ENCODE results near the gene CRABP2.

CRABP2 gene

DNA sequence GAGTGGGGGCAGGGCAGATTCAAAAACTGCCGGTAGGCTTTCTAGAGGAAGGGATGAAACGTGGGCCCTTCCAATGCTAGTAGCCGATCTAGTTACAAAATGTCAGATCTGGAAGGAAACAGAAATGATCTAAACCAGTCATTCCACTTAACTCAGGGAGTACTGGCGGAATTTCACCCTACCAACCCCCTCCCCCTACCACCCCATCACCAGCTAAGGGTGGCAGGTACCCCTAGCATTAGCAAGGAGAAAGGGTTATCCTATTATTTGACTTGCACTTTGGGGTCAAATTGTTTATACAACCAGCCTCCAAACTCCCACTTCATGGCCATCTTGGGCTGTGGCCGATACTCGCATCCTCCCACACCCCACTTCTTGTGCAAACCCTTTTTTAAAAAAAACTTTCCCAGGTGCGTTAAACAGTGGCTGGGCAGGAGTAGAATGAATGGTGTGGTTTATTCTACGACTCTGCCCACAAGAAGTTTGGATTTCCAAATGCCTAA, 36.1 kb upstream of the CRABP2 start:
- DNase-seq, result no peak

DNA sequence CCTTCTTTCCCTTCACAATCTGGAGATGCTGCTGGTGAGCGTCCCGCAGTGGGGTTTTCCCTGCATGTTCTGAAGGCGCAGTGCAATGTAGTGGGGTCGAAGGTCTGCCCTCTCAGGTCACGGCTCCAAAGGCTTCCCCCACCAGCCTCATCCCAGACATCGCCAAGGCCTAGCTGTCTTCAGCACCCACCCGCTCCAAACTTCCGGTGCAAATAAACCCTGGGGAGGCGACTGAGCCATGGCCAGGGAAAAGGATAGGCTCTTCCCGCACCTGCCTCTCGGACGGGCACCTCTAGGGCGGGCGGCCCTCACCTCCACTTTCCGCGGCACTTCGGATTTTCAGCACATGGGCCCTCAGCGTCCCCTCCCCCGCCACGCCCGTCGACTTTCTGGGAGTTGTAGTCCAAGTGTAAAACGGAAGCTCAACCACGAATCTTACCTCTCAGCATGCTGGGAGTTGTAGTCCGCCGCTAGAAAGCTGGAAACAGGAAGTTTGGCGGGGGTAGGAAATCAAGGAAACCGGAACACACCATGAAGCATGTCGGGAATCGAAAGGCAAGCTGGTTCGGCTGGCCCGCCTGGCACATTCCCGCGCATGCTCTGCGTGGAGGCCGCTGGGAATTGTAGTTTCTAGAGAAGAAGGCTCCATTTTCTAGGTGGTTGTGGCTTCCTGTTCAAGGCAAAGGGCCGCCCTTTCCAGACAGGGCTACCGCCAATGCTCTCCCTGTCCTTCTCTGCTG, 35.5 kb upstream of the CRABP2 start, which contains the start of gene MRPL24:
TSS of gene MRPL24 (minus strand) at position 348 of the 740 bp plus-strand sequence. CDS start 2,384 bp downstream, outside the sequence.
- peak; percentile 100 for DNase-seq

DNA sequence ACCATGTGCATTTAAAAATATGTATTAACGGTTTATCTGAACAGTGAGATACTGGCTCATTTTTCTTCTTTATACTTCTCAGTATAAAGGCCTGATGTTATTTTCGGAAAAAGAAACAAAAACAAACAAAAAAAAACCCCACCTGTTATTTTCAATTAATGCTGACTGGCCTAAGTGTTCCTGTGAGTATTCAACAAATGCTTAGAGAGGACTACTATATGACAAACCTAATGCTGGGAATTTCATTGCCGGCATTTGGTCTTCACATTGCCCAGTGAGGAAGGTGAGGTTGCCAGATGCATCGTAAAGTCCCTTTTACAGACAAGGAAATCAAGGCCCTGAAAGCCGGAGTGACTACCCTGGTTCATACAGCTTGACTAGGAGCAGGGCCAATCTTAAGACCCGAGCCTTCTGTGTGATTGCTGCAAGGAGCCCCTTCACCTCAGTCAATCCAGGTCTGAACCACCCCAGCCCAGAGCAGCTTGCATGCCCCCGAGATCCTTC, 34.9 kb upstream of the CRABP2 start:
- DNase-seq, result no peak

DNA sequence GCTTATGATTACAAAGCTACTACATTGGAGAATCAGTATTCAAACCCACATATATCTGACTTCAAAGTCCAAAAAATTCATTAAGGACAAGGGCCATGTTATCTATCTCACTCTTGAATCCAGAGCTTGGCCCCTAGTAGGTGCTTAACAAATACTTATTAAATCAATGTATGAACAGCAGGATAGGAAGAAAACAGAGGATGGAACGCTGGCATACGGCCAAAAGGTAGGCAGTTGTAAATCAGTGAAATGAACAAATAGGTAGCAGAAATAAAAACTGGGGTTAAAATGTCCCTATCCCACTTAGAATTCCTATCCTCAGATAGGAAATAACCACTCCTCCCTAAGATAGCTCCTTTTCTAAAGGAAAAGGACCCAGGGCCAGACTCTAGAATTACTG, 33.5 kb upstream of the CRABP2 start:
- DNase-seq, result no peak

DNA sequence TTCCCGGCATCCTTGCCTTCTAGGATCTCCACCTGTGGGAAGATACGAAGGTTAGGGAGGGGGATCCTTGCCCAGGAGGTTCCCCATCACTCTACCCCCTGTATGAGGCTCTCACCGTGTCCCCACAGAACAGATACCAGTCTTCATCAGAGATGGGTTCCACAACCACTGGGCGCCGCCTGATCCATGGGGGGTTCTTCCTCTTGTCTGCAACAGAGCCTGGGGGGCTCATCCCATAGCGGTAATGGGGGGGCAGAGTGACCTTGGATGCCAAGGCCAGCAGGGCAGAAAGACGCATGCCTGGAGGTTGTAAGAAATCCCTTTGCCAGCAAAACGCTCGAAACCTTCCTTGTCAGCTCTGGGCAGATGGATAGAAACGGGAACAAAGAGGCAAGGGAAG, 33.0 kb upstream of the CRABP2 start:
- no peak for DNase-seq

DNA sequence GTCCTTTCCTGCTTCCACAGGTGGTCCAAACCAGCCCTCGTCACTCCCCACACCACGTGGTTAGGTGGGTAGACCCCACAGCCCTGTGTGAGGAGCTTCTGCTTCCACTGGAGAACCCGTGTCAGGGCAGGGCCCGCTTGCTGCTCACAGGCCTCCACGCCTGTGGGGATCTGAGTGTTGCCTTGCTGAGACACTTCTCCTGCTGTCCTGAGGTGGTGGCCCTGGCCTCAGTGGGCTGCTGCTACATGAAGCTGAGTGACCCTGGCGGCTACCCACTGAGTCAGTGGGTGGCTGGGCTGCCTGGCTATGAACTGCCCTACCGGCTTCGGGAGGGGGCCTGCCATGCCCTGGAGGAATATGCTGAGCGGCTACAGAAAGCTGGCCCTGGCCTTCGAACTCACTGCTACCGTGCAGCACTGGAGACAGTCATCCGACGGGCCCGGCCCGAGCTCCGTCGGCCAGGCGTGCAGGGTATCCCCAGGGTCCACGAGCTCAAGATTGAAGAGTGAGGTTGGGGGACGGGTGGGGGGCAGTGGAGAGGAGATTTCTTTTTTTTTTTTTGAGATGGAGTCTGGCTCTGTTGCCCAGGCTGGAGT, 28.7 kb upstream of the CRABP2 start:
- no peak for DNase-seq

DNA sequence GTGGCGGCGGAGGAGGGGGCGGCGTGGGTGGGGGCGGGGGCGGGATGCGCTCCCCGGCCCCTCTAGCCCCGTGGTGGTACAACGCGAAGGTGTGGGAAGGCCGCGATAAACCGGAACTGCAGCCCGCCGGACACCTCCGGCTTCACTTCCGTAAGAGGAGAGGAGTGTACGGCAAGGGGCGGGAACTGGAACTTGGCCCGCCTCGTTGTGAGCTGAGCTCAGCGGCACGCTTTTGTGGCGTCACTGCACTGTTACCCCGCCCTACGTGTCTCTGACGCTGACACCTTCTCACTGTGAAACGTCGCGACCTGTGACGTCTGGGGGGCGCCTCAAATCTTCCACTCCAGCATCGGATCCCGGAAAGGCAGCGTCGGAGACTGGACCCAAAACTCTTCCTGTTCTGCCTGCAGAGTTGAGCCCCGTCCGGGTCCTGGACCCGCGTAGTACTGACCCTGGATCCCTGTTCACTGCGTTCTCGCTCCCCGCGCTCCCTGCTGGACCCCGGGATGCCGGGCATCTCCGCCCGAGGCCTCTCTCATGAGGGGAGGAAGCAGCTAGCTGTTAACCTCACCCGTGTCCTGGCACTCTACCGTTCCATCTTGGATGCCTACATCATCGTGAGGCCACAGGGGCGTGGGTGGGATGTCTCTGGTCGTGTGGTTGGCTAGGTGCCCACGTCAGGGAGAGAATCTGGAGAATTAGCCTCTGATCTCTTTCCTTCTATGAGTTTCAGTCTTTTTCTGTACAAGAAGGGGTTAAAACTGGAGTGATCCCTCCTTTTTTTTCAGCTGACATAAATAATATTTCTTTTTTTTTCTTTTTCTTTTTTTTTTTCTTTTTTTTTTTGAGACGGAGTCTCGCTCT, 23.4 kb upstream of the CRABP2 start, which contains the start of gene ISG20L2:
TSS of gene ISG20L2 (minus strand) at position 168 of the 864 bp plus-strand sequence. CDS start 1,114 bp downstream, outside the sequence.
- DNase-seq, result peak; percentile 98

DNA sequence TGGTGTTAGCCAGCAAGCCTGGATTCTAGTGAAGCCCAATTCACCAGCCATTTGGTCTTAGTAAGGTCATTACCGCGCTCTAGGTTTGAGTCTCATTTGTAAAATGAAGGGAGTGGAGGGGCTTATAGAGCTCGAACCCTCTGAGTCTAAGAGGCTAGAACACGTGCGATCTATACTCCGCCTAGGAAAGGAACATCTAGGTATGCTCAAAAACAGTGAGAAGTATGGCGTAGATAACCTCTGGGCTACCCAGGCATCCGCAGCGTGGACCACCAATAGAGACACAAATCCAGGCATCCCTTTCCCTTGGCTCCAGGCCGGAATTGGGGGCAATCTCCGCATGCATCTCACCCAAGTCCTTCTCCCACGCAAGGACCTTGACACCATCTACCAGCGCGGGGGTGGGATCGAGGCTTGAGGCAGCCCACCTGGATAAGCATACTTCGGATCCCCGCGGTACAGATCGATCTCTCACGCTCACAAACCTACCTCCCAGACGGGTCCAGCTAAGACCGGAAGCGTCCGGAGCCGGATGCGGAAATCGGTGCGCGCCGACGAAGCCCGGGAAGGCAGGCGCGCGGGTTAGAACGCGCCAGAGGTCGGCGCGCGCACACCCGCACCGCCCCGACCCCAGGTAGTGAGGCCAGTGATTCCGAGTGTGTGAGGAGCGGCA, 22.7 kb upstream of the CRABP2 start, which contains the start of gene METTL25B:
TSS of gene METTL25B (plus strand) at position 544 of the 673 bp plus-strand sequence. CDS start 636 bp downstream, outside the sequence.
- DNase-seq, result peak; percentile 82

DNA sequence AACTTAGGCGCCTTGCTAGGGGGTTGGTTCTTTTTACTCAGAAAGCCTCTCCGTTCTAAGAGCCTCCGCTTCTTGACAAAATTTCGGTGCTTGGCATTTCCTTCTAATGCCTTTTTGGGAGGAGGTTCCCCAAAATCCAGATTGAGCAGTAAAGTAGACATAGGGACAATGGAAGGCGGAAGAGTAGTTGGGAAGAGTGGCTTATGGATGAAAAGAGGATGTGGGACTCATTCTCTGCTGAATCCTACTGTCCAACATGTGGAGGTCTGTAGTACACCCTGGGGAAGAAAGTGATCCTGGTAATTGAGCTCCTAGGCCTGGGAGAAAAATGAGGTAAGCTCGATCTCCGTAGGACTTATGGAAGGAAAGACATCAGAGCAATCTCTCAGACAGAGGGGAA, 22.1 kb upstream of the CRABP2 start:
- DNase-seq, result no peak

DNA sequence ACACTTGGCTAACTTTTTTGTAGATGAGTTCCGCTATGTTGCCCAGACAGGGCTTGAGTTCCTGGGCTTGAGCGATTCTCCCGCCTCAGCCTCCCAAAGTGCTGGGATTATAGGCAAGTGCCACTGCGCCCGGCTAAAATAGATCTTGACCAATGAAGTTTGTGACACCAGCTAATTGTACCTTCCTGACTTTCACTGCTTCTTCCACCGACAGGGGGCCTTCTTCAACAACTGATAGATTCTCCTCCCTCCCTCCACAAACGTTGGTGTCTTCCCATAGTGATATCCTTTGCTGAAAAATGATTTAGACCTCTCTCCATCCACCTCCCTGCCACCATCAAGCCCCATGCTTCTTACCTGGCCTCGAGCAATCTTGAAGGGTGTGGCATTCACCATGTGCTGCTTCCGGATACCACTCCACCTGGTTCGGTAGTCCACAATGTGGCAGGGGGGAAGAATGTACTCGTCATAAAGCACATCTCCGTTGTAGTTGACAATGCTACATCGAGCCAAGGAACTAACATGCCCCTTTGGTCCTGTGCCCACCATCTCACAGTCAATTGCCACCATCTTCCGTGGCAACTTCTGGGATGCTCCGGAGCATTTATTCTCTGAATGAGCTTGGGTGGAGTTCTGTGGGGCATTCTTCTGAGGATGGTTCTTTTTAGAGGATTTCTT, 21.3 kb upstream of the CRABP2 start:
- DNase-seq, result peak; percentile 76

DNA sequence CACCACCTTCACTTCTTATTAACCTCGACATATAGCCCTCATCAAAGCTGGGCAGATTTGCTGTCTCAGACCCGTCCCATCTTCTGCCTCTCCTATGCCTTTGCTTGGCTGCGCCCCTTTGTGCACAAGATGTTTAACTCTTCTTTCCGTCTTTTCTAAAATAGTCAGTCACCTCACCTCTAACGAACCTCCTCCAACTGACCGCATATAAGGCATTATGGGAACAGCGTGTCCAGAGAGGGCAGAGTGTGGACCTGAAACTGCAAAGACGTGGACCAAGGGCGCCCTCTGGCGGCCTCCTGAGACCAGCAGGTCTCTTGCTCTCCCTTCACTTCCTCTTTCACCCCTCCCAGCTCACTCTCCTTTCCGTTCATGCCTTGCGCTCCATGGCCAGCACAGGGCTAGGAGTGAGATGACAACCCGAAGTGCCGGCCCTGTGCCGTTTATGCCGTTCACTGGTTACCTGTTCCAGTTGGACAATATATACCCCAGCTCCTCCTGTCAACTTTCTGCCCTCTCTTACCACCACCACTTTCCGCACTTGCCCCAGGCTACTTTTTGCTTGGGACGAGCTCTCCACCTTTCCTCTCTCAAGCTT, 20.4 kb upstream of the CRABP2 start:
- peak; percentile 92 for DNase-seq

DNA sequence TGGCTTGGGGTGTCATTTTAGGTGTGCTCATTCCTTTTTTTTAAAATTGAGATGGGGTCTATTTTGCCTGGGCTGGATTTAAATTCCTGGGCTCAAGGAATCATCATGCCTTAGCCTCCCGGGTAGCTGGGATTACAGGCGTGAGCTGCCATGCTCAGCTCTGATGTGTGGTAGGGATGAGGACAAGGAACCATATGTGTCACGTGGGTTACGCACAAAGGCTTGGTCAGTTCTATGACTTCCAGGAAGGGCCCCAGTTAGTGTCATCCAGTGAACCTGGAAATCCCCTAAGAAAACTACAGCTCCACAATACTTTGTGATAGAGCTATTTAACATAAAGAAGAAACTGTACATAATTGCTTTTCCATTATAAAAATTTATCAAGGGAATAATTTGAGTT, 16.2 kb upstream of the CRABP2 start:
- DNase-seq, result no peak

DNA sequence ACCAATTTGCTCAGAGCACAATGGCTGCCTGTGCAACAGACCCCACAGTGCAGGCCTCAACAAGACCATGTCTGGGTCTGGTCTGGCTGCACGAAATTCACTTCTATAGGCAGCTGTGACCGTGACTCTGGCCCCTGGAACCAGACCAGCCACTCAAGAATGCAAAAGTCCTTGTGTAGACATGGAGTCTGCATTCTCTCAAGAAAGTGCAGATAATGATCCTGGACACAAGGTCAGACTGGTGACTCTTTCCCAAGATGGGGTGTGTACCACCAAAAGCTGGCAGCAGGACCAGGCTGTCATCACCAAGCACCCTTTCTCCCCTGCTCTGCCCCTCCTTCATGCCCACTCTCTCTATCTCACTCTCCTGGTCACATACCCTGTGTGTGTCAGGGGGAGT, 15.7 kb upstream of the CRABP2 start:
- no peak for DNase-seq

DNA sequence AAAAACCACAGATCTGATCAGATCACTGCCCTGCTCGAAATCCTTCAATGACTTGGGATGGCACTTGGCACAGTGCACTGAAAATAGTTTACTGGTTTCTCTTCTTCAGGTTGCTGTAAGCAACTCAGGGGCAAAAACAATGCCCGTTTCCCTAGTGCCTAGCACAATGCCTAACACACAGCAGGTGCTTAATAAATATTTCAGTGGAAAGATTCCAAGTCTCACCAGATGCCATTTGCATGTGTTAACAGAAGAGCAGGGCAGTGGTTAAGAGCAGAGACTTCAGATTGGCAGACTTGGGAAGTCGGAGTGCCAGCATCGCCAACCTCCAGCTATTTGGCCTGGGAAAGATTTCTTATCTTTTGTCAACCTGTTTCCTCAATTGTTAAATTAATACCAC, 12.0 kb upstream of the CRABP2 start:
- DNase-seq, result no peak

DNA sequence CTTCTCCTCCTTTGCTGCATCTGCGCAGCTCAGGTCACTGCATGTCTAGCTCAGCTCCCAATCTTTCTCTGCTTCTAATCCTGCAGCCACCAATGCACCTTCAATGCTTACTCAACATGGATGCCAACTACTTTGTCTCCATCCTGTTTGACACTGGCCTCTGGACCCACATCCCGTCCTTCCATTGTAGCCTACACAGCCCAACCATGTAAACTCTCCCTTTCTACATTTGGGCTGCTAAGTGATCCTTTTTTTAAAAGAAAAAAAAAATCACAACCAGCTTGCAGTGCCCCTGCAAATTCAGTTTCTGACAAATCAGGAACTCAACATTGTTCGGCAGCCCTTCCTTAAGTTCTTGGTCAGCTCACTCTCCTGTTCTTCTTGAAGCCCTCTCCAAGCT, 9.4 kb upstream of the CRABP2 start:
- DNase-seq, result no peak

DNA sequence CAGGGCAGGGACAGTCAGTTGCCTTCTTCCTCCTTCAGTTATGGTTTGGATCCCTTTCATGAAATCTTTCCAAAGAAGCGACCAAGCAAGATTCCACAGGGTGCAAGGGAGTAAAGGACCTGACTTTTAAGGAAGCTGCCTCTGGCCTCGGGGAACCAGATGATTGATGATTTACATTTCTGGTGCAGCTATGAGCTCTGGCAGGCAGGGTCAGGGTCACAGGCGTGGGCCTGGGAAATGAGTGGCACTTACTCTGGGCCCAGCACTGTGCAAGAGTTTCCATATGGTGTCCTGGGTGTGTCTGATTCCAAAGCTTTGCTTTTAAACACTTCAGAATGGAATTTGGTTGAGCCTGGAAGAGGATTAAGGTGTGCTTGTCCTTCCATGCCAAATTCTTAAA, 7.2 kb upstream of the CRABP2 start:
- peak; percentile 70 for DNase-seq

DNA sequence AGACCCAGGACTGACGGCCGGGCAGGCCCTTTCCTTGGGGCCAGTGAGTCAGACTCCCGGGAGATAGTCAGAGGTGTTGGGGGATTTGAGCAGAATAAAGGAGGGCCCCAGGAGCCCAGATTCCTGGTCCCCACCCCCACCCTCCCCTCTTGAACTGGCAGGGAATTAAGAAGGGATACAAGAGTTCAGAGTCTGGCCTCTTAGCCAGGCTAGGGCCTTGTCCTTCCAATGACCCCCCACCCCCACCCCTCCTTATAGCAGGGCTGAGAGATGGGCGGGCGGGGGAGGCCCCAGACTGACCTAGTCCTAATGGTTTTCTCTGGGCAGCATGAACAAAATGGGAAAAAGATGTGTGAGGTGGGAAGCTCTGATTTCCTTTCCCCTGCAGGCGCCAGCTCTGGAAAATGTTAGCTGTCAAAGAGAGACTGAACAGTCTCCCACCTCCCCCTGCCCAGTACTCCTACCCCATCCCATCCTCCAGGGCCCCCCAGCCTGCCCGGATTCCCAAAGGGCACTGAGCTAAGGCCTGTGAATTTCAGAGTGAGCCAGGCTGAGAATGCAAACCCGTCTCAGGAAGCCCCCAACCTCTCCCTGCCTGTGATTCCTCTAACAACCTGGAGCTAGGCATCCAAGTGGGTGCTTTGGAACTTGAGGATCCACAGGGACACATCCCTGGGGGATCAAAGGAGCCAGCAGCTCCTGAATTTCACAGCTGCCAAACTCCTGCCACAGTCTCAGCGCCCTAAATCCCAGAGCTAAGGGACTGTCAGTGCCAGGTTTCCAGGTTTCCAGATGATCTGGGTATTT, 5.8 kb upstream of the CRABP2 start:
- DNase-seq, result peak; percentile 52

DNA sequence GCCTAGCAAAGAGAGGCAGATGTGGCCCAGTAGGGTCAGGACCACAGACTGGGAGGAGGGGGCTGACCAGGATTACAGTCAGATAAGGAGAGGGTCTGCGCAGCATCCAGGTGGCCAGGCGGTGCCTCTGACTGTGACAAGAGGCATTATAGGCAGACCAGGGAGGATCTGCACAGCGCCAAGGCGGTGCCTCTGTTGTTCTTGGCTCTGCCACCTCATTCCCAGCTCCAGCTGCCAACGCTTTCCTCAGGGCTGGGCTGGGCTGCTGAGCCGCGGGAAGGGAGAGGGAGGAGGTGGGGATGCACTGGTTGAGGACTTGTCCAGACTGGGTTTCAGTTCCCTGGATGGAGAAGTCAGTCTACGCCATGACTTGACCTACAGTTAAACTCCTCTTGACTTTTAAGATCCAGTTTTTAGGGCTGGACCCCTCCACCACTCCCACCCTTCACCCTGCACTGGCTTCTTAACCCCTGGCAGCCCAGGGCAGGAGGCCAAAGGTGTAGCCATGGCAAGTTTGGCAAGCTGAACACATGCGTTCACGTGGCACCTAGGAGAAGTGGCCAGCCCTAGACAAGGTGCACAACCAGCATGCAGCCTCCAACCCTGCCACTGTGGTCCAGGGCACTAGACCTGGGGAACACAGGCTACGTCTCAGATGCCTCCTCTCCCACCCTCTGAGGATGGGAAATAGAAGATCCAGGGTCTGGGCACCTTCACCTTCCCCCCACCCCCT, 4.5 kb upstream of the CRABP2 start:
- peak; percentile 78 for DNase-seq

DNA sequence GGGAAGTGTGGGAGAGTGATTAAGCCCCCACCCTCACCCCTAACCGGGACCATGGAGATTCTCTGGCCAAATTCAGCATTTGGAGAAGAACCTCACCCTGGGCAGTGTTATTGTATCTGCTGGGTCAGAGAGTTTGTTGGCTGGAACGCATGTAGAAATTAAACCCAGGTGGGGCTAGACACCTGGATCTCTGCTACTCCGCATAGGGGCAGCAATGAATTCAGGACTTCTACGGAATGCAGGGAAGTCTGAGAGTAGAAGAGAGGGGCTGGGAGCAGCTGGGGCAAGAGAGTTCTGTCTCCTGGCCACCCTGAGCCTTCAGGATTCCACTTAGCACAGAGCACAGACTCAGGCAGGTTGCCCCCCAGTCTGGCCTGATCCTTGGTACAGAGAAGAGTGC, 3.6 kb upstream of the CRABP2 start:
- DNase-seq, result no peak

DNA sequence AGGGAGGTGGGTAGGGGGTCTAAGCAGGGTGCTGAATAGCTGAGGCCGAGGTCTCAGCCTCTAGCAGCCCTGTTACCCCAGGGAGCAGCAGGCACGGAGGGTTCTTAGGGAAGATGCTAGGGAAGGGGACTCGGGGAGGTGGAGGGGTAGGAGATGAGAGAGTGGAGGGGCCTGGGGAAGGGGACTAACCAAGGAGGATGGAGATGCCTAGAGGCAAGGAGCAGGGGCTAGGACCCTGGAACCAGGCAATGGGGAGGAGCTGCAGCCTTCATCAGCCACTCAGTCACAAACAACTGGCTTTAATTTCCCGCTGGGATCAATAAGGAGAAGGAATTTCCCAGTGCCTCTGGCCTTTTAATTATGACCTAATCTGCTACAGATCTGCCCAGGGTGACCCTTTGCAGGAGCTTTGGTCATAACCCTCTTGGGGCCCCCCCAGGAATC, 2.9 kb upstream of the CRABP2 start:
- no peak for DNase-seq
